Activated CD8-positive, alpha-beta memory T cell treated with anti-CD3 and anti-CD28 coated beads, Interleukin-2, amount 10 ng/mL, durations not matched to agents 7 days and 5 days (primary cell): ENCODE measurements around the gene ADTRP. TPM values are rescaled to one million over a fixed set of nuclear protein-coding genes. Genes with fewer than 3 reads are reported as not detected.

Experiments used
- ATAC-seq: fragments of 150-1000 bp; cut with Tn5 transposase; one replicate; pipeline ENCODE4 v1.10.0; 2021; ENCODE audit warnings: moderate library complexity
- CTCF ChIA-PET: fragments of 350-600 bp; sonication (Branson Sonifier 250); formaldehyde crosslinking; loops from one replicate; lab custom pipeline; 2021; ENCODE audit warnings: antibody characterized with exemption; lab: Charles Lee
- DNase-seq: peaks from one replicate; pipeline ENCODE4 v3.0.0-alpha.2; 2020
- H3K27ac Mint-ChIP-seq: one replicate; pipeline ENCODE4 v1.8.0; 2021; ENCODE audit warnings: mild to moderate bottlenecking, mixed read lengths
- H3K27me3 Mint-ChIP-seq: one replicate; pipeline ENCODE4 v1.8.0; 2021; ENCODE audit warnings: mixed read lengths
- H3K36me3 Mint-ChIP-seq: one replicate; pipeline ENCODE4 v1.8.0; 2021; ENCODE audit warnings: mild to moderate bottlenecking, mixed read lengths
- H3K4me1 Mint-ChIP-seq: one replicate; pipeline ENCODE4 v1.8.0; 2021; ENCODE audit warnings: mixed read lengths
- H3K4me3 Mint-ChIP-seq: one replicate; pipeline ENCODE4 v1.8.0; 2021; ENCODE audit warnings: mild to moderate bottlenecking, moderate library complexity, mixed read lengths
- H3K9me3 Mint-ChIP-seq: one replicate; pipeline ENCODE4 v1.8.0; 2022; ENCODE audit warnings: low read depth, mixed read lengths
- total RNA-seq, 2 experiments: library from RNA; stranded (reverse); gene quantifications; one replicate each; pipeline ENCODE4 v1.2.3, GENCODE V29; 2021

Gene ADTRP
- total RNA-seq, 2 experiments from 2014 or later: 0.47 to 2.0 TPM

DNA sequence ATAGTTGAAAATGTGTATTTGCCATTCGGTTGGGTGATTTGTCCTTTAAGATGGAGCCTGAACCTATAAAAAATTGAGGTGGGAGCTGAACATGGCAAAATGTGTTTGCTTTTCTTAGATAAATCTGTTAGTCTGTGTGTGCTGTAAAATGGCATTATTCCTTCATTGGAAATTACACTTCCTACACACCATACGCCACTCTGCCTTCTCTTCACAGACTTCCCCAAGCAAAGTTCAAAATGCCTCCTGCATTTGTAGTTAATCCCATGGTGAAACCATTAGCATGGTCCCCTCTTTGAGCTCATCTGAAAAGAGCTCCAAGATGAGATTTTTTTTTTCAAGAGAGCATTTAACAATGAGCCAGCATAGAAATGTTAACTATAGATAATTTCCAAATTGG lies 567 bp downstream of the ADTRP start:
- CTCF ChIA-PET: interaction anchor here (1.1 kb wide), 1 partner anchor 8 kb away, joined by 3 read pairs; no protein-coding TSS in a partner anchor
- Mint-ChIP-seq H3K27ac (no peak overlapping the region), H3K36me3 (no peaks in the 10 kb centered on the region), H3K4me3 (no peak overlapping the region), H3K27me3 (peaks cover 22% of the 10 kb centered on the region), H3K9me3 (no peaks in the 10 kb centered on the region), H3K4me1 (no peaks in the 10 kb centered on the region)
- DNase-seq (no peak), ATAC-seq (no peak)

DNA sequence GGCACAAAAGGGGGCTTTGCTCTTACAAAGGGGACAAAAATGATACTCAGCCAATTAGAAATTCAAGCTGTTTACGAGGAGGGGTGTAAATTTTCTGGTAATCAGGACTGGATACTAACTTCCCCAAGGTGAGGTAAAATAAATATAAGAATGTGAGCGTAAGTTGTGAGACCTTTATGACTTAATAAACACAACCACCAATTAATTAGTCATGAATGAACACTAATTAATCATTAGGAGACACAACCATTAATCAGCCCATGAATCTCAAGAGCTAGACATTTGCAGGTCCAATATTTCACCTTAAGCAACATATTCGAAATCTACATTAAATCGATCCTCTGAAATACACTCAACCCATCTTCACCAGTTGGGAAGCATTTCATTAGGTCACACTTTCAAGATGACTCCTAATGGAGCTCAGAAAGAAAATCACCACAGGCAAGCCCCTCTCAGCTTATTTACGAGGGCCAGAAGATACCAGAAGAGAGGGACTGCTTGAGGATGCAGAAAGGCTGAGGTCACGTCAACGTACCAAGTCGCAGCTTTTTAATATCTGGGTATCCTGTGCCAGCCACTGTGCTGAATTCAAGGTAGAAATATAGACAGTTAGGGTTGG lies 2.7 kb downstream of the ADTRP start:
- CTCF ChIA-PET: no interaction called here
- H3K27me3 Mint-ChIP-seq: peaks cover 14% of the 10 kb centered on the region
- H3K9me3 Mint-ChIP-seq: no peaks in the 10 kb centered on the region
- ATAC-seq (no peak), DNase-seq (no peak)
- no peak overlapping the region for H3K27ac Mint-ChIP-seq
- H3K36me3 Mint-ChIP-seq: no peaks in the 10 kb centered on the region
- no peak overlapping the region for H3K4me3 Mint-ChIP-seq
- H3K4me1 Mint-ChIP-seq: no peaks in the 10 kb centered on the region

DNA sequence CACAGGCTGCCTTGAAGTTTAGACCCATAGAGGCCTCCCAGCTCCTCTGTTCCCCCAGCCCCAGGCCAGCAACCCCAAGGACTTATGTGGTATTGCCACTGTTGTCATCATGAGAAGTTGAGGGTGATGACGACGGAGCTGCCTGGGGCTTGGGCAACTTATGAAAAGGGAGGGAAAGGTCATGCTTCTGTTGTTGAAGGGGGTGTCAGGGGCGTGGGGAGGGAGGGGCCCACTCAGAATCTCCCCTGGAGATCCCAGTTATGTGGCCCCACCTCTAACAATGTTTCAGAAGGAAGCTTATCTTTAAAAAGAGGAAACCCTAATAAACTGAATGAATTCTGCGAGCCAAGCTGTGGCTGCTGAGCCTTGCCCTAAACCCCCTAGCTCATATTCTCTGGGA lies 4.2 kb downstream of the ADTRP start:
- CTCF ChIA-PET: interaction anchor here (0.6 kb wide), 1 partner anchor 417 kb away, joined by 5 read pairs; no protein-coding TSS in a partner anchor
- no peak overlapping the region for H3K4me3 Mint-ChIP-seq
- H3K36me3 Mint-ChIP-seq: no peaks in the 10 kb centered on the region
- H3K4me1 Mint-ChIP-seq: no peaks in the 10 kb centered on the region
- ATAC-seq (no peak), DNase-seq (no peak)
- no peak overlapping the region for H3K27ac Mint-ChIP-seq
- H3K9me3 Mint-ChIP-seq: no peaks in the 10 kb centered on the region
- H3K27me3 Mint-ChIP-seq: peaks cover 16% of the 10 kb centered on the region

DNA sequence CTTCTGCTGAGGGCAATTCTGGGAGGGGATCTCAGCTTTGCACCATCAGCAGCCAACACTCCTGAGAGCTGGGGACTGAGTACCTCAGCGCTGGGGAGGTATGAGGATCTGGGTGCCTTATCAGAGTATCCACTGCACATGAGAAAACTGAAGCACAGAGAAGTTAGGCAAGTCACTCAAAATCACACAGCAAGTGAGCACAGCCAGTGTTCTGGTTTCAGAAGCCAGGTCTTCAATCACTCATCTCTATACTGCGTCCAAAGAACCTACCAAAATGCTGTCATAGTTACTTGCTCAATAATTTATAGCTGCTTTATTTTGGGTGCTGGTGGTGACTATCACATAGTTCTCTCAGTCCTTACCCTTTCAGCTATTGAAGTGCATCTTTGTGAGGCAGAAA lies 5.0 kb downstream of the ADTRP start:
- no peaks in the 10 kb centered on the region for H3K4me1 Mint-ChIP-seq
- no peak for DNase-seq
- CTCF ChIA-PET: no interaction called here
- H3K36me3 Mint-ChIP-seq: no peaks in the 10 kb centered on the region
- H3K9me3 Mint-ChIP-seq: no peaks in the 10 kb centered on the region
- peaks cover 20% of the 10 kb centered on the region for H3K27me3 Mint-ChIP-seq
- ATAC-seq: no peak
- H3K4me3 Mint-ChIP-seq: no peak overlapping the region
- H3K27ac Mint-ChIP-seq: no peak overlapping the region

DNA sequence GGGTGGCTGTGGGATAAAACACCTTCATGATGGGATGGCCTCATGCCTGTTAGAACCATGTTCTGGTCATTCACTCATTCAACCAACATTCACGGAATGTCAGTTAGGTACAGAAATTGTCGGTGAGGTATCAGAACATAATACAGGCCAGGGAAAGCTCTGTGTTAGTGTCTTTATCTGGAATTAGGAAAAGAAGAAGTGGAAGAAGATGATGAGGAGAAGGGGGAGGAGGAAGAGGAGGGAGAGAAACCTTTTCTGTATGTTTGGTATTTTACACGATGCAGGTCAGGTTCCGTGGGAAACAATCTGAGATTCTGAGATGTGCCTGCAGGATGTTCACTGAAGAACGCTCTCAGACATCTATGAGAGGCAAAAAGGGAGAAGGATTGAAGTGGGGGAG lies 5.6 kb downstream of the ADTRP start:
- Mint-ChIP-seq H3K27me3 (peaks cover 18% of the 10 kb centered on the region), H3K9me3 (no peaks in the 10 kb centered on the region), H3K4me1 (no peaks in the 10 kb centered on the region), H3K4me3 (no peak overlapping the region), H3K36me3 (no peaks in the 10 kb centered on the region), H3K27ac (no peak overlapping the region)
- CTCF ChIA-PET: no interaction called here
- ATAC-seq: no peak
- no peak for DNase-seq

DNA sequence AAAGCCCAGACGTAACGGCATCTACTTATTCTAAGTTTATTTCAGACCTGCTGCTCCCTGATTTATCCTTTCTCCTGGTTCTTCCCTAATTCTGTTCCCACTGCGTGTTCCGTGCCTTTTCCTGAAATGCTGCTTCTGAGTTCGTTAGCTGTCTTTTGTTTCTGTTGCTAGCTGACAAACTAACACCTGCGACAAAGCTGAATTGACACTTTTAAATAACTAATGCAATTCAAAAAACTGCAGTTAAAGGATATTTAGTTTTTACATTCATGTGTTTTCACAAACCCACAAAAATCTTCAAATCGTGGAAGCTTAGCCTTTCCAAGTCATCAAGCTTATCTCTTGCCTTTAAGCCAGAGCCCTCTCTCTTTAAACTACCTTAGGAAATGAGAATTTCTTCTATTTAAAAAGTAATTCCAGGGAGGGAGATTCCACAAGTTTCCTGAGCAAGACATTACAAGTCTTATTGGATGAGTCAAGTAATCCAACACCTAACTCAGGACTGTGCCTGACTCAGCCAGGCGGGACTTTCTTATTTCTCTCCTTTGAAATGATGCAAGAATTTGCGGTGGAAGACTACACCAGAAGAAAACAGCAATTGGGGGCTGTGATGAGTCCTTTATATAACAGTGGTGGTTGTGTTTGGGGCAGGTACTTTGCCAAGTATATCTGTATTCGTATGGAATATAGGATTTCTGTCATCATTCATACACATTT lies 6.3 kb downstream of the ADTRP start:
- CTCF ChIA-PET: no interaction called here
- ATAC-seq: no peak

DNA sequence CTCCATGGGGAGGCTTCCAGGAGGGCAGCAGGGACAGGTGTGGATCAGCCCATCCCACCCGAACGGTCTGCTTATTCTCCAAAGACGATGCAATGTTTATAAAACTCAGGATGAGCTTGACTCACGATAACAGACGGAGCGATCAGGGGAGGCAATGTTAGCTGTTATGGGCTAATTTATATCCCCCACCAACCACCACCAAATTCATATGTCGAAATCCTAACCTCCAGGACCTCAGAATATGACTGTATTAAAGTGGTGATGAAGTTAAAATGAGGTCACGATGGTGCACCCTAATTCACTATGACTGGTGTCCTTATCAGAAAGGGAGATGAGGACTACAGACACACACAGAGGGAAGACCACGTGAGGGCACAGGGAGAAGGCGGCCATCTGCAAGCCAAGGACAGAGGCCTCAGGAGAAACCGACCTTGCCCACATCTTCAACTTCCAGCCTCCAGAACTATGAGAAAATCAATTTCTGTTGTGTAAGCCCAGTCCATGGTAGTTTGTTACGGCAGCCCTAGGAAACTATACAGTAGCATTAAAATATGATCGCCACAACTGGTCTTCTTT lies 7.0 kb downstream of the ADTRP start:
- CTCF ChIA-PET: no interaction called here
- H3K9me3 Mint-ChIP-seq: no peaks in the 10 kb centered on the region
- no peaks in the 10 kb centered on the region for H3K36me3 Mint-ChIP-seq
- ATAC-seq (no peak), DNase-seq (no peak)
- H3K27ac Mint-ChIP-seq: no peak overlapping the region
- H3K4me3 Mint-ChIP-seq: no peak overlapping the region
- H3K27me3 Mint-ChIP-seq: peaks cover 15% of the 10 kb centered on the region
- no peaks in the 10 kb centered on the region for H3K4me1 Mint-ChIP-seq

More for the DNA sequence above, 6.3 kb downstream of the ADTRP start:
- Mint-ChIP-seq H3K9me3 (no peaks in the 10 kb centered on the region), H3K36me3 (no peaks in the 10 kb centered on the region), H3K27me3 (peaks cover 16% of the 10 kb centered on the region), H3K4me3 (no peak overlapping the region), H3K27ac (no peak overlapping the region), H3K4me1 (no peaks in the 10 kb centered on the region)
- no peak for DNase-seq

DNA sequence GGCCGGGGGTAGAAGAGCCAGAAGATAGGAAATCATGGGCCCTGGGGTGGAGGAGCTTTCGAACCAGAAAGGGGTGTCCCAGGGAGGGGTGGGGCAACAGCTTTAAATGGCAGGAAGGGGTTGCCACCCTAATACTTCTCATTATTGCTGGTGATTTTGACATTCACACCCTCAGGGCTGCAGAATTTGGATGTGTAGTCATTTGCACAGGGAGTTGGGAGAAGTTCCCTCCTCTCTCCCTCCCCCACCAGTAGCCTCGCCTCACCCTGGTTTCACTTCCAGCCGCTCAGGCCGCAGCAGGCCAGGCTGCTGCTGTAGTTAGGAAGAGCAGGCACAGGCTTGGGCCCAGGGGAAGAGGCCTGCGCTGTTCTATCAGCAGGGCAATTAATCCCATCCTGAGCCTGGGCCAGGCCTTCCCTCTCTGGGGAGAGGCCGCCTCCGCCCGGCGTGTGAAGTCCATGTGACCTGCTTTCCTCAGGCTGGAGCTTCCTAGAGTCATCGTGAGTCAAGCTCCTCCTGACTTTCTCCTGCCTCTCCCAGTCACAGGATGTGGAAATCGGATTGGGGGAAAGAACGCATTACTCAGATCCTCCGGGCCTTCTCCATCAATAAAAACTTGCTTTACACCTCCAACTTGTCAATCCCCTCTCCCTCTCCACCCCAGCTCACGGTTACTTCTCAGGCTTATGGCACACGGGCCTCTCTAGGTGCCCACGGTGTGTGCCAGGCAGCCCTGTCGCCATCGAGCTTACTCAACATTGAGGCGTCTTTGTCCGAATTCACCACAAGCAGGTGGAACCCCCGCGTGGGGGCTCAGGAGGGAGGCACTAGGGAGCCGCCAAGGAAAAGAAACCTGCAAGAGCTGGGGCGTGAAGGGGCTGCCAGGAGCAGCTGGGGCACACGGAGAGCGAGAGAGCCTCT lies 7.8 kb downstream of the ADTRP start:
- CTCF ChIA-PET: interaction anchor here (1.7 kb wide), 1 partner anchor 9 kb away, joined by 5 read pairs; no protein-coding TSS in a partner anchor
- H3K4me3 Mint-ChIP-seq: no peak overlapping the region
- peaks cover 16% of the 10 kb centered on the region for H3K27me3 Mint-ChIP-seq
- no peaks in the 10 kb centered on the region for H3K9me3 Mint-ChIP-seq
- ATAC-seq (no peak), DNase-seq (no peak)
- H3K4me1 Mint-ChIP-seq: no peaks in the 10 kb centered on the region
- H3K36me3 Mint-ChIP-seq: no peaks in the 10 kb centered on the region
- H3K27ac Mint-ChIP-seq: no peak overlapping the region

DNA sequence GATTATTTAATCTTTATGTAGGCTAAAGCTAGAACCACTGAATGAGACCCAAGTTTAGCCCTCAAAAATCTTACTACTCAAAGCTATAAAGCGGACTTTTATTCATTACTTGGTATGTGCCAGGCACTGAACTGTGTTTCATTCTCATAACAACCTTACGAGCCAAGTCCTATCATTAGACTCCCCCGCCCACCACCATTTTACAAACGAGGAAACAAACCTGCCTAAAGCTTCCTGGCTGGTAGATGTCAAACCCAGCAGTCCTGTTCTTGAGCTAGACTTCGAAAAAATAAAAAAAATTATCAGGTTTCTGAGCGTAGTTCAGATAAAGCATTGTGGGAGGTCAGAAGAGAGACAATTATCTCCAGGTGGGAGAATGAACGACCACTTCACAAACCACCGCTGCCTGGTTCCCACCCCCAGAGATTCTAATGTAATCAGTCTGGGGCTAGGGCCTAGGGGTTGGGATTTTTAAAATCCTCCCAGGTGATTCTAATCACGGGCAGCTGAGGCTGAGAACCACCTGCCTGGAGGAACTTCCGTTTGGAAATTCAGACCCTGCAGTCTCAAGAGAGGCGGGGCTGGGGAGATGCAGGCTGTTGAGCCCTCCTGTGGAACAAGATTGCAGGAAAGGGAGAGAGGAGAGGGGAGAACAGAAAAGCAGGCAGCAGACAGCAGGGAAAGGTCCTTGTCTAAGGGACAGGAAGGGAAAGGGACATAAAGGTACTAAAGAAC lies 8.6 kb downstream of the ADTRP start:
- peak overlapping the region; percentile 35 for H3K27ac Mint-ChIP-seq
- DNase-seq (no peak), ATAC-seq (no peak)
- H3K27me3 Mint-ChIP-seq: peaks cover 17% of the 10 kb centered on the region
- no peak overlapping the region for H3K4me3 Mint-ChIP-seq
- H3K36me3 Mint-ChIP-seq: no peaks in the 10 kb centered on the region
- CTCF ChIA-PET: interaction anchor here (1.0 to 1.7 kb wide), 2 partner anchors 8 to 10 kb away, joined by 3 to 5 read pairs; partner anchors contain the start of gene ADTRP
- H3K4me1 Mint-ChIP-seq: no peaks in the 10 kb centered on the region
- no peaks in the 10 kb centered on the region for H3K9me3 Mint-ChIP-seq

DNA sequence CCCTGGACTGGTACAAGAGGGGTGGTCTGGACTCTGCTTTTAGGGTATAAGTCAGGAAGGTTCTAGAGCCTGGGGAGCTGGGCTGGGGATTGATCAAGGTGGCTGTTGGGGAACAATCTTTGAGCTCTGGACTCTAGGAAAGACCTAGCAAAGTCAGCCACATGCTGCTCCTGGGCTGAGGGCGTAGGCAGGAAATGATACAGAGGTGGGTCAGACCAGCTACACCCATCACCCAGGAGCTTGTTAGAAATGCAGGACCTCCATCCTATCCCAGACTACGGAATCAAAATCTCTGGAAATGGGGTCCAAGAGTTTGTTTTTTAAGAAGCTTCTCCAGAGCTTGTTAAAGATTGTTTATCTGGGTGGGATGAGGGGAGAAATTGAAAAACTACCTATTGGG lies 9.4 kb downstream of the ADTRP start:
- Mint-ChIP-seq H3K9me3 (no peaks in the 10 kb centered on the region), H3K4me3 (no peak overlapping the region), H3K36me3 (no peaks in the 10 kb centered on the region), H3K27me3 (peaks cover 20% of the 10 kb centered on the region), H3K4me1 (no peaks in the 10 kb centered on the region), H3K27ac (no peak overlapping the region)
- no peak for ATAC-seq
- CTCF ChIA-PET: interaction anchor here (1.0 to 1.7 kb wide), 2 partner anchors 9 to 11 kb away, joined by 3 to 5 read pairs; partner anchors contain the start of gene ADTRP
- DNase-seq: no peak

DNA sequence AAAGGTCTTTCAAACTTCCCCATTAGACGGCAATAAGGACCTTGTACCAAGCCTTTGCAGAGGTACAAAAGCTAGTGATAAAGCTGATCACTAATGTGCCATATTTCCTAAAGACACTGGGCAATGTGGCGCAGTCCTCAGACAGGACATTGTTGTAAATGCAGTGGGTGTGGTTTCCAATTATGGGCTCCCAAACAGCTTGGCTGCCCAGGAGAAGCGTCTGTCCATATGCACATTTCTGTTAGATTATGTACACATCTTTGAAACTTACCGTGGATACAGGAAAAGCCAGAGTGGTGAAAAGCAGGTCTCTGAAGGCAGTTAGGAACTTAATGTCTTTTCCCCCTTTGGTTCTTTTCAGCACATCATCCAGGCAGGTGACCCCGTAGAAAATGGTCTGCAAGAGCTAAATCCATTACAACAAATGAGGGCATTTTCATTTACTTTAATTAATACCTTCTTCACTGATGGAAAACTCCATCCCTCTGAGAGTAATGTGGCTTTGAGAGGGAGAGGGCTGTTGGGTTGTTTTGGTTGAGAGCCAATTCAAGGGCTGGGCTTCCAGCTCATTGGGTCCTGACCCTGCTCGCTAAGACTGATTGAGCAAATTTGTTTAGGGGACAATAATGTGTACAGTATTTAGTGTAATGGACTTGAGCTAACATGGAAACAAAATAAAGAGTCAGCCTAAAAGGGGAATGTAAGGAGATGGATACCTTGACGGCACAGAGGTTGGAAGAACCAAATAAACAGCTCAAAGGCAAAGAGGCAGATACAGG lies 10.4 kb downstream of the ADTRP start:
- Mint-ChIP-seq H3K36me3 (no peaks in the 10 kb centered on the region), H3K4me1 (no peaks in the 10 kb centered on the region), H3K4me3 (no peak overlapping the region), H3K27ac (no peak overlapping the region), H3K9me3 (no peaks in the 10 kb centered on the region), H3K27me3 (peaks cover 29% of the 10 kb centered on the region)
- CTCF ChIA-PET: interaction anchor here (1.3 kb wide), 1 partner anchor 18 kb away, joined by 3 read pairs; no protein-coding TSS in a partner anchor
- DNase-seq (no peak), ATAC-seq (no peak)

DNA sequence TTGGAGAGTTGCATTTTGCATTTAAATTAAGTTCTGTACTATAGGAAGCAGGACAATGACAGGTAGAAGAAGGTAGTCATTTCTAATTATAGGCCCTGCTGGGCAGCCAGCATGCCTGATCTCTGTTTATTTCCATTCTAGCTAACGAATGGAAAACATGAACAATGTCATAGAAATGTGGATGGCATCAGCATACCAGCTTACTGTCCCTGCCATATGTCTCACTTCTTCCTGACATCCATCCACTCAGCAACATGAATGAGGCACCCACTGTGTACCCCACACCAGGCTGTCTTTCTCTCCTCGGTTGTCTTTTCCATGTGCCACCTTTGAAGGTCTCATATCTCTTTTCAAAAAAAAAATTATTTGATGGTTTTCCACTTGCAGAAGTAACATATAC lies 11.1 kb downstream of the ADTRP start:
- no peaks in the 10 kb centered on the region for H3K9me3 Mint-ChIP-seq
- no peaks in the 10 kb centered on the region for H3K36me3 Mint-ChIP-seq
- DNase-seq: no peak
- peaks cover 33% of the 10 kb centered on the region for H3K27me3 Mint-ChIP-seq
- no peak for ATAC-seq
- no peak overlapping the region for H3K4me3 Mint-ChIP-seq
- H3K4me1 Mint-ChIP-seq: no peaks in the 10 kb centered on the region
- CTCF ChIA-PET: interaction anchor here (1.3 kb wide), 1 partner anchor 18 kb away, joined by 3 read pairs; no protein-coding TSS in a partner anchor
- no peak overlapping the region for H3K27ac Mint-ChIP-seq
